ENCODE data around the gene APOL5.

DNA sequence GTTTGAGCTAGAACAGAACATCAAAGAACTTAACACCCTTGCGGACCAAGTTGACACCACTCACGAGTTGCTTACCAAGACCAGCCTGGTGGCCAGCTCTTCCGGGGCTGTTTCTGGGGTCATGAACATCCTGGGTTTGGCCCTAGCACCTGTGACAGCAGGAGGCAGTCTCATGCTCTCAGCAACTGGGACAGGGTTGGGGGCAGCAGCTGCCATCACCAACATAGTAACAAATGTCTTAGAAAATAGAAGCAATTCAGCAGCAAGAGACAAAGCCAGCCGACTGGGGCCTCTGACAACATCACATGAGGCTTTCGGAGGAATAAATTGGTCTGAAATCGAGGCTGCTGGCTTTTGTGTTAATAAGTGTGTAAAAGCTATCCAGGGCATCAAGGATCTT is 8.7 kb downstream of the APOL5 start:
- TF ChIP-seq CTCF (conservative IDR thresholded peaks at IDR 0.05; ENCODE audit: low read length) (peak; percentile 66), EZH2phosphoT487 (IDR thresholded peaks at IDR 0.05; ENCODE audit: borderline replicate concordance, low read depth, low read length) (no peak)

Data from OCI-LY7 (cell line).